IMR-90 (cell line): ENCODE results near the gene NLRC3. TPM values are rescaled to one million over a fixed set of nuclear protein-coding genes. Genes with fewer than 3 reads are reported as not detected.
A peak's percentile ranks its signal among the peaks of the same experiment; 100 is the strongest.

ENCODE experiments used
- ATAC-seq: fragments of 200-7000 bp; cut with Tn5 transposase; 2 replicates; pipeline ENCODE4 v1.9.1; 2020; ENCODE audit warnings: low read depth, mild to moderate bottlenecking, moderate library complexity
- BruUV-seq: library from RNA; stranded (reverse); fragments of 400-500 nt; replicated peaks from 2 replicates; lab custom pipeline; 2021; lab: Mats Ljungman, UMichigan
- CTCF ChIA-PET: fragments of 300-600 bp; formaldehyde crosslinking; extraction: SDS; loops from one replicate; lab custom pipeline; 2021; ENCODE audit warnings: antibody characterized with exemption; lab: Yijun Ruan, JAX
- POLR2A ChIA-PET: fragments of 300-600 bp; sonication (Branson Sonifier 250); formaldehyde crosslinking; loops from one replicate; lab custom pipeline; 2022; ENCODE audit warnings: antibody characterized with exemption; ENCODE audit not compliant: unreplicated experiment; lab: Charles Lee
- DNase-seq: peaks from one replicate; pipeline ENCODE4 v3.0.0; 2013
- H2AFZ ChIP-seq: replicated peaks from 2 replicates; pipeline ENCODE3; 2013; ENCODE audit warnings: low read length, mild to moderate bottlenecking; ENCODE audit not compliant: poor library complexity
- H2AK5ac ChIP-seq: 2 replicates; pipeline ENCODE4 v1.6.1; 2013; ENCODE audit warnings: low read depth, low read length, inconsistent platforms
- H2AK9ac ChIP-seq: replicated peaks from 2 replicates; pipeline ENCODE3; 2013; ENCODE audit warnings: mild to moderate bottlenecking, low read depth, low read length, moderate library complexity; ENCODE audit not compliant: poor library complexity
- H2BK120ac ChIP-seq: 2 replicates; pipeline ENCODE4 v1.6.1; 2013; ENCODE audit warnings: low read depth, low read length, inconsistent platforms
- H2BK15ac ChIP-seq: 3 replicates; pipeline ENCODE4 v1.6.1; 2013; ENCODE audit warnings: low read depth, low read length, inconsistent platforms
- H2BK20ac ChIP-seq: 2 replicates; pipeline ENCODE4 v1.6.1; 2013; ENCODE audit warnings: low read depth, mild to moderate bottlenecking, inconsistent platforms, low read length, moderate library complexity
- H2BK5ac ChIP-seq: 2 replicates; pipeline ENCODE4 v1.6.1; 2013; ENCODE audit warnings: mild to moderate bottlenecking, low read depth, low read length, inconsistent platforms; ENCODE audit not compliant: poor library complexity, severe bottlenecking
- H3K14ac ChIP-seq: replicated peaks from 2 replicates; pipeline ENCODE4 v1.6.1; 2013; ENCODE audit warnings: low read depth, low read length, inconsistent platforms
- H3K18ac ChIP-seq: 2 replicates; pipeline ENCODE4 v1.6.1; 2013; ENCODE audit warnings: low read depth, low read length, control low read depth
- H3K23ac ChIP-seq: 2 replicates; pipeline ENCODE4 v1.6.1; 2013; ENCODE audit warnings: low read depth, low read length, inconsistent platforms
- H3K27ac ChIP-seq: 2 replicates; pipeline ENCODE4 v1.5.1; 2013; ENCODE audit warnings: mild to moderate bottlenecking, control low read depth, low read length; ENCODE audit not compliant: insufficient read depth
- H3K27me3 ChIP-seq: 2 replicates; pipeline ENCODE4 v1.6.1; 2013; ENCODE audit warnings: low read length; ENCODE audit not compliant: control insufficient read depth, insufficient read depth
- H3K36me3 ChIP-seq: 2 replicates; pipeline ENCODE4 v1.6.1; 2013; ENCODE audit warnings: low read length, mixed read lengths; ENCODE audit not compliant: control insufficient read depth, insufficient read depth
- H3K4ac ChIP-seq: 2 replicates; pipeline ENCODE4 v1.6.1; 2013; ENCODE audit warnings: low read depth, low read length, inconsistent platforms
- H3K4me1 ChIP-seq: 2 replicates; pipeline ENCODE4 v1.6.1; 2013; ENCODE audit warnings: low read length, mixed read lengths; ENCODE audit not compliant: control insufficient read depth, insufficient read depth
- H3K4me2 ChIP-seq: 2 replicates; pipeline ENCODE4 v1.6.1; 2013; ENCODE audit warnings: low read depth, mild to moderate bottlenecking, control low read depth, low read length, moderate library complexity
- H3K4me3 ChIP-seq: 2 replicates; pipeline ENCODE4 v1.5.1; 2013; ENCODE audit warnings: low read depth, mild to moderate bottlenecking, control low read depth, low read length, moderate library complexity; ENCODE audit not compliant: insufficient read depth
- H3K56ac ChIP-seq: 2 replicates; pipeline ENCODE4 v1.6.1; 2013; ENCODE audit warnings: low read length, inconsistent platforms; ENCODE audit not compliant: insufficient read depth; ENCODE audit errors: extremely low read depth
- H3K79me1 ChIP-seq, 2 experiments: 2 replicates each; pipeline ENCODE4 v1.6.1; 2013; ENCODE audit warnings: low read length in 2 of 2, inconsistent platforms in 1 of 2, low read depth in 1 of 2
- H3K9ac ChIP-seq: 2 replicates; pipeline ENCODE4 v1.6.1; 2013; ENCODE audit warnings: low read depth, low read length, control low read depth
- H3K9me1 ChIP-seq: 2 replicates; pipeline ENCODE4 v1.6.1; 2013; ENCODE audit warnings: low read length, inconsistent platforms; ENCODE audit not compliant: insufficient read depth
- H3K9me3 ChIP-seq: 2 replicates; pipeline ENCODE4 v1.6.1; 2013; ENCODE audit warnings: low read length; ENCODE audit not compliant: control insufficient read depth, insufficient read depth
- H4K20me1 ChIP-seq: 2 replicates; pipeline ENCODE4 v1.6.1; 2013; ENCODE audit warnings: low read length, inconsistent platforms; ENCODE audit not compliant: insufficient read depth
- H4K5ac ChIP-seq: 2 replicates; pipeline ENCODE4 v1.6.1; 2013; ENCODE audit warnings: mild to moderate bottlenecking, low read depth, low read length, control low read depth
- H4K8ac ChIP-seq, 2 experiments: 2 replicates each; pipeline ENCODE4 v1.6.1; 2013; ENCODE audit warnings: low read depth in 2 of 2, low read length in 2 of 2, control low read depth in 1 of 2, inconsistent platforms in 1 of 2
- H4K91ac ChIP-seq: 2 replicates; pipeline ENCODE4 v1.6.1; 2013; ENCODE audit warnings: low read depth, low read length, inconsistent platforms; ENCODE audit not compliant: insufficient read depth
- BHLHE40 ChIP-seq: fragments of 150-350 bp; IDR thresholded peaks from 2 replicates; pipeline ENCODE4 v1.6.1; 2016; ENCODE audit warnings: mild to moderate bottlenecking, low read depth, low read length
- MAFK ChIP-seq: IDR thresholded peaks from 2 replicates; pipeline ENCODE4 v1.6.1; 2012; ENCODE audit warnings: low read depth, low read length, improper control_type of control experiment
- RFX5 ChIP-seq: IDR thresholded peaks from 2 replicates; pipeline ENCODE4 v1.8.0; 2012; ENCODE audit warnings: low read depth, mild to moderate bottlenecking, low read length, moderate library complexity
- WGBS, 2 experiments: methylation state at CpG; one replicate each; pipeline versions ENCODE4 v1.1.5 to v1.1.7; 2013; ENCODE audit warnings: missing lambda C conversion rate in 2 of 2; ENCODE audit not compliant: insufficient read length in 1 of 2; ENCODE audit errors: extremely low coverage in 2 of 2; 5-methylcytosine and 5-hydroxymethylcytosine counted together
- dilution Hi-C: fragments of 300-500 bp; cut with HindIII; formaldehyde crosslinking; loops from one replicate; pipeline ENCODE4 v1.14.3; 2018; ENCODE audit warnings: low sequenced_read_pairs; ENCODE audit not compliant: unreplicated experiment
- in situ Hi-C: fragments of 300-500 bp; cut with MboI; formaldehyde crosslinking; loops from 3 replicates; pipeline ENCODE4 v1.14.3; 2019; ENCODE audit warnings: low sequenced_read_pairs, inconsistent platforms, mixed read lengths
- intact Hi-C: fragments of 100-400 bp; cut with micrococcal nuclease; formaldehyde crosslinking; loops from 2 replicates; pipeline ENCODE4 v1.10.0; 2022
- polyA plus RNA-seq, 3 experiments: library from polyadenylated mRNA; depleted of rRNA; stranded (reverse); fragments of >200 nt; gene quantifications; 2 replicates each; pipeline ENCODE4 v1.2.3, GENCODE V29; 2012; ENCODE audit warnings: low replicate concordance in 1 of 3
- total RNA-seq: library from RNA; depleted of rRNA; stranded (reverse); fragments of >200 nt; gene quantifications from 2 replicates; pipeline ENCODE4 v1.2.3, GENCODE V29; 2012
- TF ChIP-seq, protein P1 (sequence below): fragments of 150-350 bp; IDR thresholded peaks from 2 replicates; pipeline ENCODE4 v1.6.1; 2017; ENCODE audit warnings: mild to moderate bottlenecking, antibody characterized with exemption, low read length, low read depth

NLRC3 gene
- total and polyA plus RNA-seq, 2 of the 4 experiments (the other 2 are of a cell fraction) = not detected

DNA sequence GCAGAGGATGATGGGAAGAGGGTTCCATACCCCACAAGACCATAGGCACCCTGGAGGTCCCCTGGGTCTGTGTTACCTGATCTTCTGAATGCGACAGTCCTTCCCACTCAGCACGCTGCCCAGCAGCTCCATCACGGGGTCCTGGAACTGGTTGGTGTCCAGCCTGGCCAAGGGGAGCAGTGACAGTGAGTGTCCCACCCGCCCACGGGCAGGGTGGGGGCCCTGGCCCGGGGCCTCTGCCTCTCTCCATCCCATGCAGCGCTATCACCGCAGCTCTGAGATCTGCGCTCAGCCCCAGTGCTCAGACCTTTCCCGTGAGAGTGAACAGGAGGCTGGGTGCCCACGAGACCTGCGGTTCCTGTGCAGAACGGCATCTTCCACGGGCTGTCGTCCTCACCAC is 15.6 kb downstream of the NLRC3 start:
- no peak overlapping the region for H3K23ac ChIP-seq
- no peak overlapping the region for H2AK9ac ChIP-seq
- intact Hi-C loops = no loop called here
- H3K56ac ChIP-seq = no peak overlapping the region
- H3K18ac ChIP-seq = no peak overlapping the region
- POLR2A ChIA-PET = no interaction called here
- 86% methylated on average over 9 of the region's 15 CpGs; no CpG with 5 or more reads in 1 of the 2 experiments for WGBS, 2 experiments
- no peak overlapping the region for H2BK120ac ChIP-seq
- no peak overlapping the region for H2BK20ac ChIP-seq
- H4K5ac ChIP-seq = no peak overlapping the region
- no peaks in the 10 kb centered on the region for H3K36me3 ChIP-seq
- H2AK5ac ChIP-seq = no peak overlapping the region
- dilution Hi-C loops = no loop called here
- H3K4me1 ChIP-seq = no peaks in the 10 kb centered on the region
- H4K91ac ChIP-seq = no peak overlapping the region
- TF ChIP-seq BHLHE40 = no peak
- no peak for TF ChIP-seq RFX5
- no peak for TF ChIP-seq MAFK
- TF ChIP-seq, protein P1, sequence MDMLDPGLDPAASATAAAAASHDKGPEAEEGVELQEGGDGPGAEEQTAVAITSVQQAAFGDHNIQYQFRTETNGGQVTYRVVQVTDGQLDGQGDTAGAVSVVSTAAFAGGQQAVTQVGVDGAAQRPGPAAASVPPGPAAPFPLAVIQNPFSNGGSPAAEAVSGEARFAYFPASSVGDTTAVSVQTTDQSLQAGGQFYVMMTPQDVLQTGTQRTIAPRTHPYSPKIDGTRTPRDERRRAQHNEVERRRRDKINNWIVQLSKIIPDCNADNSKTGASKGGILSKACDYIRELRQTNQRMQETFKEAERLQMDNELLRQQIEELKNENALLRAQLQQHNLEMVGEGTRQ = no peak
- no peaks in the 10 kb centered on the region for H3K9me3 ChIP-seq
- H2BK15ac ChIP-seq = no peak overlapping the region
- no peak overlapping the region for H3K4me3 ChIP-seq
- H3K27me3 ChIP-seq = peaks cover 4% of the 10 kb centered on the region
- H2AFZ ChIP-seq = peak overlapping the region; percentile 43
- in situ Hi-C loops = no loop called here
- no peak overlapping the region for H3K14ac ChIP-seq
- no peaks in the 10 kb centered on the region for H3K79me1 ChIP-seq
- no peak overlapping the region for H3K4ac ChIP-seq
- CTCF ChIA-PET = no interaction called here
- no peaks in the 10 kb centered on the region for H4K20me1 ChIP-seq
- no TSS peak for BruUV-seq
- no peak overlapping the region for H3K9ac ChIP-seq
- DNase-seq = no peak
- no peak overlapping the region for H4K8ac ChIP-seq
- ATAC-seq = no peak
- no peak overlapping the region for H2BK5ac ChIP-seq
- H3K4me2 ChIP-seq = no peak overlapping the region
- no peak overlapping the region for H3K27ac ChIP-seq
- no peaks in the 10 kb centered on the region for H3K9me1 ChIP-seq
